Fibroblast of skin of left quadriceps (primary cell): Measurements from ENCODE around the gene DQX1.

Experiments used
- DNase-seq, 2 experiments: peaks; one replicate each; pipeline ENCODE4 v3.0.0-alpha.2; 2013; ENCODE audit warnings: low read depth in 2 of 2

Gene DQX1

GRCh38 chr2:74554820-74555531 is 28.9 kb upstream of the DQX1 start:
- no peak for DNase-seq

- DNase-seq, result peak; percentile 85
Observed at GRCh38 chr2:74553892-74554819, 28.1 kb upstream of the DQX1 start, which contains the start of the genes DOK1 and LOXL3. TSS of gene DOK1 (plus strand) at chr2:74554720. CDS start at chr2:74554755, 35 bp downstream. TSS of gene LOXL3 (minus strand) at chr2:74553942. CDS start at chr2:74552634, 1,308 bp downstream.

GRCh38 chr2:74552914-74553811 is 27.1 kb upstream of the DQX1 start:
- no peak for DNase-seq

- DNase-seq, result no peak
Observed at GRCh38 chr2:74551942-74552913, 26.2 kb upstream of the DQX1 start.

GRCh38 chr2:74551530-74551929 is 25.5 kb upstream of the DQX1 start:
- no peak for DNase-seq

GRCh38 chr2:74550231-74550630 is 24.2 kb upstream of the DQX1 start:
- no peak for DNase-seq

- DNase-seq, result no peak
Observed at GRCh38 chr2:74548900-74549826, 23.1 kb upstream of the DQX1 start.

- no peak for DNase-seq
Observed at GRCh38 chr2:74548285-74548899, 22.4 kb upstream of the DQX1 start.

- DNase-seq, result no peak
Observed at GRCh38 chr2:74546004-74546403, 20.0 kb upstream of the DQX1 start.

- no peak for DNase-seq
Observed at GRCh38 chr2:74544634-74545033, 18.6 kb upstream of the DQX1 start.

GRCh38 chr2:74542978-74543377 is 16.9 kb upstream of the DQX1 start:
- no peak for DNase-seq

GRCh38 chr2:74540291-74540690 is 14.3 kb upstream of the DQX1 start:
- no peak for DNase-seq

GRCh38 chr2:74538881-74539339 is 12.9 kb upstream of the DQX1 start:
- DNase-seq, result no peak

- DNase-seq, result no peak
Observed at GRCh38 chr2:74537140-74537539, 11.1 kb upstream of the DQX1 start.

- no peak for DNase-seq
Observed at GRCh38 chr2:74536166-74536950, 10.3 kb upstream of the DQX1 start.

- no peak for DNase-seq
Observed at GRCh38 chr2:74535440-74535965, 9.5 kb upstream of the DQX1 start.

- no peak for DNase-seq
Observed at GRCh38 chr2:74534411-74534810, 8.4 kb upstream of the DQX1 start.

- DNase-seq, result no peak
Observed at GRCh38 chr2:74533464-74533863, 7.4 kb upstream of the DQX1 start.
